HepG2 (cell line): ENCODE results near the gene LTA. TPM values are rescaled to one million over a fixed set of nuclear protein-coding genes. Genes with fewer than 3 reads are reported as not detected.

Experiments
- ATF2 ChIP-seq: sonication (generic); formaldehyde crosslinking; IDR thresholded peaks from 2 replicates; pipeline ENCODE4 v1.4.0; 2020; ENCODE audit warnings: missing genetic modification reagents
- ATRX ChIP-seq: sonication (generic); formaldehyde crosslinking; IDR thresholded peaks from 2 replicates; pipeline ENCODE4 v1.4.0; 2020; ENCODE audit warnings: missing genetic modification reagents, borderline replicate concordance
- CERS6 ChIP-seq: sonication (generic); formaldehyde crosslinking; IDR thresholded peaks from 2 replicates; pipeline ENCODE4 v1.5.0; 2020; ENCODE audit warnings: missing genetic modification reagents
- E2F1 ChIP-seq: sonication (generic); formaldehyde crosslinking; IDR thresholded peaks from 2 replicates; pipeline ENCODE4 v1.5.0; 2020; ENCODE audit warnings: missing genetic modification reagents
- E2F2 ChIP-seq: sonication (generic); formaldehyde crosslinking; IDR thresholded peaks from 2 replicates; pipeline ENCODE4 v1.4.0; 2020; ENCODE audit warnings: missing genetic modification reagents, borderline replicate concordance
- FOXJ3 ChIP-seq: sonication (generic); formaldehyde crosslinking; IDR thresholded peaks from 2 replicates; pipeline ENCODE4 v1.4.0; 2020; ENCODE audit warnings: missing genetic modification reagents, mild to moderate bottlenecking, borderline replicate concordance
- KLF12 ChIP-seq: sonication (generic); formaldehyde crosslinking; IDR thresholded peaks from 2 replicates; pipeline ENCODE4 v1.4.0; 2020; ENCODE audit warnings: missing genetic modification reagents, borderline replicate concordance
- MTF2 ChIP-seq: sonication (generic); formaldehyde crosslinking; IDR thresholded peaks from 2 replicates; pipeline ENCODE4 v1.5.0; 2020; ENCODE audit warnings: missing genetic modification reagents, borderline replicate concordance
- PHB2 ChIP-seq: fragments of 450-650 bp; IDR thresholded peaks from 2 replicates; pipeline ENCODE4 v1.6.1; 2018; ENCODE audit not compliant: partially characterized antibody
- SP4 ChIP-seq: sonication (generic); formaldehyde crosslinking; IDR thresholded peaks from 2 replicates; pipeline ENCODE4 v1.8.1; 2023; ENCODE audit warnings: mild to moderate bottlenecking, missing genetic modification reagents
- ZBTB26 ChIP-seq: IDR thresholded peaks from 2 replicates; pipeline ENCODE4 v1.6.1; 2016; ENCODE audit warnings: missing compliant biosample characterization, missing genetic modification reagents, borderline replicate concordance
- ZBTB37 ChIP-seq: sonication (generic); formaldehyde crosslinking; IDR thresholded peaks from 2 replicates; pipeline ENCODE4 v1.4.0; 2020; ENCODE audit warnings: mild to moderate bottlenecking, missing genetic modification reagents
- ZNF20 ChIP-seq: sonication (generic); formaldehyde crosslinking; IDR thresholded peaks from 2 replicates; pipeline ENCODE4 v1.4.0; 2020; ENCODE audit warnings: mild to moderate bottlenecking, moderate library complexity, missing genetic modification reagents
- ZNF644 ChIP-seq: IDR thresholded peaks from 2 replicates; pipeline ENCODE4 v1.6.1; 2016; ENCODE audit warnings: low read depth
- ZNF674 ChIP-seq: sonication (generic); formaldehyde crosslinking; IDR thresholded peaks from 2 replicates; pipeline ENCODE4 v1.5.0; 2020; ENCODE audit warnings: low read depth, mild to moderate bottlenecking, missing genetic modification reagents
- ZNF781 ChIP-seq: sonication (generic); formaldehyde crosslinking; IDR thresholded peaks from 2 replicates; pipeline ENCODE4 v1.5.1; 2020; ENCODE audit warnings: borderline replicate concordance, mild to moderate bottlenecking, missing genetic modification reagents; ENCODE audit errors: not compliant biosample characterization
- ZNF878 ChIP-seq: sonication (generic); formaldehyde crosslinking; IDR thresholded peaks from 2 replicates; pipeline ENCODE4 v1.8.1; 2023; ENCODE audit warnings: mild to moderate bottlenecking, missing genetic modification reagents, moderate library complexity
- polyA plus RNA-seq, 8 experiments: library from polyadenylated mRNA; depleted of rRNA in 3 of 8; stranded (reverse) in 7 of 8; unstranded in 1 of 8; fragments of >200 nt; fragmentation: Illumina TruSeq in 4 of 8; extraction: Trizol in 4 of 8; gene quantifications; 2 replicates each; pipeline versions ENCODE4 v1.2.1 to v1.2.3, GENCODE V29; 2011 to 2016; ENCODE audit warnings: low read depth in 4 of 8, missing spikeins in 1 of 8, mixed read lengths in 1 of 8; ENCODE audit not compliant: insufficient read depth in 1 of 8
- total RNA-seq, 5 experiments: library from RNA; depleted of rRNA; stranded (reverse); fragments of >200 nt; fragmentation: Illumina TruSeq; extraction: Trizol; gene quantifications; 2 replicates each; pipeline ENCODE4 v1.2.3, GENCODE V29; 2016; ENCODE audit warnings: low read depth in 1 of 5

Gene LTA
- total and polyA plus RNA-seq, 2 of the 13 experiments (the other 11 are each of a cell fraction or from before 2014, with no cell fraction given): 0.09 TPM; not detected in 1

GRCh38 chr6:31621320-31621939 lies 49.3 kb downstream of the LTA start (continued):
- TF ChIP-seq ZBTB26 (no peak), ATF2 (CRISPR knock-in tag) (0 out of 2 replicates have a peak, but pooled peaks have one; percentile 7), FOXJ3 (CRISPR knock-in tag) (peak; percentile 39; the same call in 1 of the 2 replicates), PHB2 (no peak), E2F1 (CRISPR knock-in tag) (0 out of 2 replicates have a peak, but pooled peaks have one; percentile 55), SP4 (CRISPR knock-in tag) (no peak), ZNF644 (CRISPR knock-in tag) (no peak), ZNF20 (CRISPR knock-in tag) (0 out of 2 replicates have a peak, but pooled peaks have one; percentile 2), ZBTB37 (CRISPR knock-in tag) (0 out of 2 replicates have a peak, but pooled peaks have one; percentile 59), ATRX (no peak), ZNF781 (no peak), ZNF878 (0 out of 2 replicates have a peak, but pooled peaks have one; percentile 5), KLF12 (CRISPR knock-in tag) (0 out of 2 replicates have a peak, but pooled peaks have one; percentile 59), CERS6 (CRISPR knock-in tag) (no peak), MTF2 (CRISPR knock-in tag) (0 out of 2 replicates have a peak, but pooled peaks have one; percentile 4), E2F2 (CRISPR knock-in tag) (no peak), ZNF674 (CRISPR knock-in tag) (0 out of 2 replicates have a peak, but pooled peaks have one; percentile 23)
